GM18502 (cell line): ENCODE data around the gene PCDHB6.
"Not testable (repeated sequence)": the region's sequence is repeated elsewhere in the genome, so short reads cannot be mapped to it uniquely, and the experiment has no call there.

Experiments
- ATAC-seq: cut with Tn5 transposase; IDR thresholded peaks from one replicate; pipeline ENCODE4 v1.9.1; 2021; ENCODE audit warnings: mild to moderate bottlenecking; ENCODE audit not compliant: unreplicated experiment, poor library complexity

Gene PCDHB6

GRCh38 chr5:141201126-141201525 is 51.3 kb downstream of the PCDHB6 start:
- ATAC-seq = not testable (repeated sequence)

DNA sequence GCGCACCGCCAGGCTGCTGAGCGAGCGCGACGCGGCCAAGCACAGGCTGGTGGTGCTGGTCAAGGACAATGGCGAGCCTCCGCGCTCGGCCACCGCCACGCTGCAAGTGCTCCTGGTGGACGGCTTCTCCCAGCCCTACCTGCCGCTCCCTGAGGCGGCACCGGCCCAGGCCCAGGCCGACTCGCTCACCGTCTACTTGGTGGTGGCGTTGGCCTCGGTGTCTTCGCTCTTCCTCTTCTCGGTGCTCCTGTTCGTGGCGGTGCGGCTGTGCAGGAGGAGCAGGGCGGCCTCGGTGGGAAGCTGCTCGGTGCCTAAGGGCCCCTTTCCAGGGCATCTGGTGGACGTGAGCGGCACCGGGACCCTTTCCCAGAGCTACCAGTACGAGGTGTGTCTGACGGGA is 51.8 kb downstream of the PCDHB6 start:
- ATAC-seq = not testable (repeated sequence)
